Calu3 (cell line): Measurements from ENCODE around the gene KIAA0232. TPM values are rescaled to one million over a fixed set of nuclear protein-coding genes. Genes with fewer than 3 reads are reported as not detected.
"Not testable (repeated sequence)": the region's sequence is repeated elsewhere in the genome, so short reads cannot be mapped to it uniquely, and the experiment has no call there.

Experiments used
- BruUV-seq: library from RNA; stranded (reverse); fragments of 400-500 nt; replicated peaks from 2 replicates; lab custom pipeline; 2021; lab: Mats Ljungman, UMichigan
- CTCF ChIA-PET: fragments of 300-600 bp; sonication (Branson Sonifier 250); formaldehyde crosslinking; loops from one replicate; lab custom pipeline; 2022; ENCODE audit warnings: antibody characterized with exemption; lab: Charles Lee
- DNase-seq: peaks from one replicate; pipeline ENCODE4 v3.0.0; 2022
- H3K27ac Mint-ChIP-seq: one replicate; pipeline ENCODE4 v1.8.0; 2022; ENCODE audit warnings: mixed read lengths; ENCODE audit not compliant: unreplicated experiment
- H3K27me3 Mint-ChIP-seq: one replicate; pipeline ENCODE4 v1.8.0; 2022; ENCODE audit warnings: mixed read lengths; ENCODE audit not compliant: unreplicated experiment
- H3K36me3 Mint-ChIP-seq: one replicate; pipeline ENCODE4 v1.8.0; 2022; ENCODE audit warnings: mild to moderate bottlenecking, moderate library complexity, mixed read lengths; ENCODE audit not compliant: insufficient read depth, unreplicated experiment
- H3K4me1 Mint-ChIP-seq: one replicate; pipeline ENCODE4 v1.8.0; 2022; ENCODE audit warnings: mild to moderate bottlenecking, low read depth, mixed read lengths; ENCODE audit not compliant: unreplicated experiment
- H3K4me3 Mint-ChIP-seq: one replicate; pipeline ENCODE4 v1.8.0; 2022; ENCODE audit warnings: mild to moderate bottlenecking, low read depth, moderate library complexity, mixed read lengths; ENCODE audit not compliant: unreplicated experiment
- H3K9me3 Mint-ChIP-seq: one replicate; pipeline ENCODE4 v1.8.0; 2022; ENCODE audit warnings: low read depth, mixed read lengths; ENCODE audit not compliant: unreplicated experiment
- CTCF ChIP-seq: fragments of 200-600 bp; IDR thresholded peaks from one replicate; pipeline ENCODE4 v1.8.0; 2022; ENCODE audit warnings: antibody characterized with exemption; ENCODE audit not compliant: unreplicated experiment
- intact Hi-C: fragments of 100-400 bp; cut with micrococcal nuclease; formaldehyde crosslinking; loops from one replicate; pipeline ENCODE4 v1.10.0; 2022; ENCODE audit not compliant: unreplicated experiment
- total RNA-seq: library from RNA; stranded (reverse); gene quantifications from 2 replicates; pipeline ENCODE4 v1.2.3, GENCODE V29; 2022

Gene KIAA0232
- total RNA-seq, 1 experiment from 2014 or later: 17.7 TPM

DNA sequence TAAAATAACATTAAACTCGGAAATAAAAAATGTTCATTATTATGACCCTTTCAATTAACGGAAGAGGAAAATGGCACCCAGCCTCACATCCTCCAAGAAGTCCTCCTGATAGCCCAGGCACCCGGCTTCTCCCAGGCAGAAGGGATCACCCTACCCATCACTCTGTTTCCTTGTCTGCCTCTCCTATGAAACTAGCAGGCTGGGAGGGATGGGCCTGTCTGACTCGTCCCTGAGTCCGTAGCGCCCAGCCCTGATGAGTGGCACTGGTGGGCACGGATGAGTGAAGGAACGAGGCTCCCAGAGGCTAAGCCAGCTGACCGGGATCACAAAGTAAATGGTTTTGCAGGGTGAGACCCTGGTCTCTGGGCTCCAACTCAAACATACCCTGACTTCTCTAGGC lies 28.6 kb upstream of the KIAA0232 start:
- H3K27ac Mint-ChIP-seq: no peak overlapping the region
- H3K4me1 Mint-ChIP-seq: peaks cover 24% of the 10 kb centered on the region
- intact Hi-C loops: loop anchor here (2.0 kb wide), 1 partner anchor 27 kb away; no protein-coding TSS in a partner anchor
- no peak overlapping the region for H3K4me3 Mint-ChIP-seq
- BruUV-seq: no TSS peak
- H3K9me3 Mint-ChIP-seq: no peaks in the 10 kb centered on the region
- no peak for TF ChIP-seq CTCF
- no peak for DNase-seq
- CTCF ChIA-PET: no interaction called here
- peaks cover 4% of the 10 kb centered on the region for H3K36me3 Mint-ChIP-seq
- H3K27me3 Mint-ChIP-seq: no peaks in the 10 kb centered on the region

GRCh38 chr4:6754481-6755087 lies 27.9 kb upstream of the KIAA0232 start:
- intact Hi-C loops: no loop called here
- CTCF ChIA-PET: no interaction called here
- no TSS peak for BruUV-seq
- no peak for TF ChIP-seq CTCF
- peaks cover 4% of the 10 kb centered on the region for H3K36me3 Mint-ChIP-seq
- no peaks in the 10 kb centered on the region for H3K9me3 Mint-ChIP-seq
- no peak for DNase-seq
- H3K4me3 Mint-ChIP-seq: no peak overlapping the region
- no peaks in the 10 kb centered on the region for H3K27me3 Mint-ChIP-seq
- peaks cover 19% of the 10 kb centered on the region for H3K4me1 Mint-ChIP-seq
- H3K27ac Mint-ChIP-seq: no peak overlapping the region

DNA sequence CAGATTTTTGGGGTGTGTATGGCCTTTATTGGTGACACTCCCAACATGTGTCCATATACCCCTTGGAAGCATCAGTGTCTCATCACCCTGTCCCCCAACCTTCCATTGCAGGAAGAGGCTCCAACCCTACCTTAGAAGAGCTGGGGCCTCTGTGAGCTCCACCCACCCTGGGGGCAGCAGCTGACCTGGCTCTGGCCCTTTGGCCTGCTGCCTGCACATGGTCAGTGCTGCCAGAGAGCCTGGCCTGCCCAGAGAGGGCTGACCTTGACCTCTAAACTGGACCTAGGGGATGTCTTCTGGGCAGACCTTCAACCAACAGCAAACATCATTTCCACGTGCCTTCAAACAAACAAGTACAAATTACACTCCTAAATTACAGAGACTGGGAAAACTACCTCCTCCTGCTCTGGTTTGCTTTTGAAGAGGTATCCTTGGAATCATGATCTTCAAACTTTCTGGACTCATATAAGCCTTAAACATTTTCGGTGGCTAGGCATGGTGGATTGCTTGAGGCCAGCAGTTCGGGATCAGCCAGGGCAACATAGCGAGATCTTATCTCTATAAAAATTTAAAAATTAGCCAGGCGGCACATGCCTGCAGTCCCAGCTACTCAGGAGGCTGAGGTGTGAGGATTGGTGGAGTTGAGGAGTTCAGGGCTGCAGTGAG lies 27.3 kb upstream of the KIAA0232 start:
- Mint-ChIP-seq H3K27ac (no peak overlapping the region), H3K9me3 (no peaks in the 10 kb centered on the region), H3K4me1 (peaks cover 13% of the 10 kb centered on the region), H3K4me3 (no peak overlapping the region), H3K27me3 (no peaks in the 10 kb centered on the region), H3K36me3 (peaks cover 4% of the 10 kb centered on the region)
- no peak for DNase-seq
- CTCF ChIA-PET: no interaction called here
- intact Hi-C loops: no loop called here
- TF ChIP-seq CTCF: no peak
- BruUV-seq: no TSS peak

GRCh38 chr4:6756345-6756744 lies 26.2 kb upstream of the KIAA0232 start:
- CTCF ChIA-PET, intact Hi-C loops: not testable (repeated sequence)

DNA sequence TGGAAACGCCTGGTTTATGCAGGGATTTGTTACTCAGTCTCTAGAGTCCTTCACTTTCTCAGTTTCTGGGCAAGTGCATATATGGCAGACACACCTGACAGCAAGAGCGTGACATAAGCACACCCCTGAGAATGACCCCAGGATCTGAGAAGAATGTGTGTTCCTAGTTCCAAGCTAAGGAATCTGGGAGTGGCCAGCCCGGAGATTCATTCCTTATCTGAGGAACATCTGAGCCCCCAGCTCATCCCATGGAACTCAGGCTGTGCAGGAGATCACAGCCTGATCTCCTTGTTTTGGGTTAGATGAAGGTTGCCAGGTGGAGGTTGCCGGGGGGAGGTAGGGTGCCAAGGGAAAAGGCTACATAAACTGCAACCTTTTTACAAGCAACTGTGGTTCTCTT lies 23.8 kb upstream of the KIAA0232 start:
- Mint-ChIP-seq H3K4me1 (peaks cover 11% of the 10 kb centered on the region), H3K4me3 (no peak overlapping the region), H3K27me3 (peaks cover 3% of the 10 kb centered on the region), H3K9me3 (no peaks in the 10 kb centered on the region), H3K27ac (no peak overlapping the region), H3K36me3 (no peaks in the 10 kb centered on the region)
- intact Hi-C loops: no loop called here
- CTCF ChIA-PET: no interaction called here
- DNase-seq: no peak
- no peak for TF ChIP-seq CTCF
- no TSS peak for BruUV-seq

More at GRCh38 chr4:6756345-6756744, 26.2 kb upstream of the KIAA0232 start:
- BruUV-seq, H3K27ac Mint-ChIP-seq, H3K9me3 Mint-ChIP-seq, H3K27me3 Mint-ChIP-seq, DNase-seq, H3K36me3 Mint-ChIP-seq, H3K4me3 Mint-ChIP-seq: not testable (repeated sequence)
- H3K4me1 Mint-ChIP-seq: peaks cover 19% of the 10 kb centered on the region
